GM23248 (cell line): Measurements from ENCODE around the gene NEUROG1.

ENCODE experiments used
- EZH2 ChIP-seq: fragments of 200-600 bp; sonication (generic); IDR thresholded peaks from 2 replicates; pipeline ENCODE4 v1.6.1; 2018; ENCODE audit warnings: antibody characterized with exemption, mild to moderate bottlenecking; ENCODE audit not compliant: insufficient read depth, poor library complexity, severe bottlenecking
- EZH2phosphoT487 ChIP-seq: fragments of 200-600 bp; sonication (generic); IDR thresholded peaks from 2 replicates; pipeline ENCODE4 v1.6.1; 2018; ENCODE audit warnings: antibody characterized with exemption, moderate library complexity, mild to moderate bottlenecking, low read depth; ENCODE audit not compliant: insufficient read depth

DNA sequence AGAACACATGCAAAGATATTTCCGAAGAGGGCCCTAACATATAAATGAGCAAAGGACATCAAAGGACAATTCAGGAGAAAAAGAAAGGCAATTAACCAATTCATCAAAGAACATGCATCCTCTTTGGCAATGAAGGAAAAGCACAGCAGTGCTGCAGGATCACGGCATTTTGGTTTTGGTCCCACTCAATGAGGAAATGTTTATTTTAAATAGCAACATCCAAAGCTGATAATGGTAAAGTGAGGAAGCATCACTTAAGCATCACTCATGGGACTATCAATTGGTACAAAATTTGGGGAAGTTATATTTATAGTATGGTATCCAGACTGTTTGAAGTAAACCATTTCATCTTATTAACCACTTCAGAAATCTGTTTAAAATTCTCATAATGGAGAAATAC lies 48.5 kb upstream of the NEUROG1 start:
- TF ChIP-seq EZH2 (no peak), EZH2phosphoT487 (no peak)
